Measurements from ENCODE around the gene RNF40. TPM values are rescaled to one million over a fixed set of nuclear protein-coding genes. Genes with fewer than 3 reads are reported as not detected.

RNF40 gene
- total and polyA plus RNA-seq, 7 donors = 26.8 to 49.1 (median 33.2) TPM

GRCh38 chr16:30721167-30721566 lies 41.0 kb upstream of the RNF40 start:
- intact Hi-C loops (cut with DNase I) = no loop called here
- H3K36me3 ChIP-seq (ENCODE audit: insufficient read depth in 1 of 2, low read depth in 1 of 2) = peaks cover 19 to 100% of the 10 kb centered on the region in 2 donors
- 93 to 95% (median 94%) methylated on average over 8 of the region's 8 CpGs for WGBS, 3 donors

DNA sequence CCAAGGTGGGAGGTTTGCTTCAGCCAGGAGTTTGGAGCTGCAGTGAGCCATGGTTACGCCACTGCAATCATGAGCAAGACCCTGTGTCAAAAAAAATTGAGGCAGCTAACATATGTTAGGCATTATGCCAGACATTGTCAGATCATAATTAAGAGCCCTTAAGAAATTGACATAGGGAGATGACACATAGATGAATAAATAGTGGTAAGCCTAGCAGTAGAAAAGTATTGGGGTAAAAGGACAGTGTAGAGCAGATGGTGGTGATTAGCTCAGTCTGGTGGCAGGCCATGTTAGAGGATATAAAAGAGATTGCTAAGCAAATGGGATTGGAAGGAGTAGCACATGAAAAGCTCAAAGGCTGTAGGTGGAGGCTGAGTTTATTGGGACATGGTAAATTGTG lies 40.5 kb upstream of the RNF40 start:
- H3K36me3 ChIP-seq (ENCODE audit: insufficient read depth in 1 of 2, low read depth in 1 of 2) = peaks cover 15 to 100% of the 10 kb centered on the region in 2 donors
- H3K27me3 ChIP-seq (ENCODE audit: insufficient read depth in 3 of 3, low read length in 2 of 3) = no peaks in the 10 kb centered on the region
- DNase-seq (no peak), ATAC-seq (no peak)
- TF ChIP-seq, protein P1, sequence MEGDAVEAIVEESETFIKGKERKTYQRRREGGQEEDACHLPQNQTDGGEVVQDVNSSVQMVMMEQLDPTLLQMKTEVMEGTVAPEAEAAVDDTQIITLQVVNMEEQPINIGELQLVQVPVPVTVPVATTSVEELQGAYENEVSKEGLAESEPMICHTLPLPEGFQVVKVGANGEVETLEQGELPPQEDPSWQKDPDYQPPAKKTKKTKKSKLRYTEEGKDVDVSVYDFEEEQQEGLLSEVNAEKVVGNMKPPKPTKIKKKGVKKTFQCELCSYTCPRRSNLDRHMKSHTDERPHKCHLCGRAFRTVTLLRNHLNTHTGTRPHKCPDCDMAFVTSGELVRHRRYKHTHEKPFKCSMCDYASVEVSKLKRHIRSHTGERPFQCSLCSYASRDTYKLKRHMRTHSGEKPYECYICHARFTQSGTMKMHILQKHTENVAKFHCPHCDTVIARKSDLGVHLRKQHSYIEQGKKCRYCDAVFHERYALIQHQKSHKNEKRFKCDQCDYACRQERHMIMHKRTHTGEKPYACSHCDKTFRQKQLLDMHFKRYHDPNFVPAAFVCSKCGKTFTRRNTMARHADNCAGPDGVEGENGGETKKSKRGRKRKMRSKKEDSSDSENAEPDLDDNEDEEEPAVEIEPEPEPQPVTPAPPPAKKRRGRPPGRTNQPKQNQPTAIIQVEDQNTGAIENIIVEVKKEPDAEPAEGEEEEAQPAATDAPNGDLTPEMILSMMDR (IDR thresholded peaks at IDR 0.05) = no peak
- intact Hi-C loops (cut with DNase I) = no loop called here
- H3K27ac ChIP-seq = no peak overlapping the region
- H3K9me3 ChIP-seq = no peaks in the 10 kb centered on the region
- H3K4me3 ChIP-seq = no peak overlapping the region
- WGBS, 3 donors = 96 to 100% (median 97%) methylated on average over 1 of the region's 1 CpG
- H3K4me1 ChIP-seq = no peaks in the 10 kb centered on the region

More at GRCh38 chr16:30721167-30721566, 41.0 kb upstream of the RNF40 start:
- H3K27ac ChIP-seq = no peak overlapping the region
- TF ChIP-seq, protein P1 (IDR thresholded peaks at IDR 0.05) = no peak
- no peaks in the 10 kb centered on the region for H3K4me1 ChIP-seq
- no peak overlapping the region for H3K4me3 ChIP-seq
- H3K9me3 ChIP-seq = no peaks in the 10 kb centered on the region
- no peaks in the 10 kb centered on the region for H3K27me3 ChIP-seq (ENCODE audit: insufficient read depth in 3 of 3, low read length in 2 of 3)
- DNase-seq (no peak), ATAC-seq (no peak)

DNA sequence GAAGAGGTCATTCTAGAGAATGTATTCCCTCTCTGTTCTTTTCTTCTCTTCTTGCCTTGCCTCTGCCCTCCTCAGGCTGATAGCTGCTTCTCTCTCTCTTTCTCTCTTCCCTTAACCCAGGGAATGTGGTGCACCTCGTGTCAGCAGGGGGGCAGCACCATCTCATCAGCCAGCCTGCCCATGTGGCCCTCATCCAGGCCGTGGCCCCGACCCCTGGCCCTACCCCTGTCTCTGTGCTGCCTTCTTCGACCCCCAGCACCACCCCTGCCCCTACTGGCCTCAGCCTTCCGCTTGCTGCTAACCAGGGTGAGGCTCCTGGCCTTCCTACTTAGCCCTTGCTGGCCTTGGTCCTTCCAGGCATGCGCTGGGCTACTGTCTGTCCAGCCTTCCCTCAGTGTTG lies 39.7 kb upstream of the RNF40 start:
- WGBS, 3 donors = 71 to 77% (median 74%) methylated on average over 6 of the region's 6 CpGs
- no peak for DNase-seq
- Histone ChIP-seq H3K4me3 (no peak overlapping the region), H3K36me3 (ENCODE audit: insufficient read depth in 1 of 2, low read depth in 1 of 2) (peaks cover 13 to 99% of the 10 kb centered on the region in 2 donors), H3K27me3 (ENCODE audit: insufficient read depth in 3 of 3, low read length in 2 of 3) (no peaks in the 10 kb centered on the region), H3K9me3 (no peaks in the 10 kb centered on the region), H3K27ac (no peak overlapping the region), H3K4me1 (no peaks in the 10 kb centered on the region)
- intact Hi-C loops (cut with DNase I) = no loop called here
- peak in 2 of 4 donors; percentile 15 to 31 for ATAC-seq
- TF ChIP-seq, protein P1 (IDR thresholded peaks at IDR 0.05) = no peak

- Histone ChIP-seq H3K4me3 (no peak overlapping the region), H3K36me3 (ENCODE audit: insufficient read depth in 1 of 2, low read depth in 1 of 2) (peaks cover 13 to 99% of the 10 kb centered on the region in 2 donors), H3K27me3 (ENCODE audit: insufficient read depth in 3 of 3, low read length in 2 of 3) (no peaks in the 10 kb centered on the region), H3K27ac (no peak overlapping the region), H3K9me3 (no peaks in the 10 kb centered on the region), H3K4me1 (no peaks in the 10 kb centered on the region)
- intact Hi-C loops (cut with DNase I) = no loop called here
- TF ChIP-seq, protein P1 (IDR thresholded peaks at IDR 0.05) = no peak
- DNase-seq = no peak
- WGBS, 3 donors = 80% methylated on average over 10 of the region's 10 CpGs
- no peak for ATAC-seq
These were observed 39.2 kb upstream of the RNF40 start for GRCh38 chr16:30722916-30723315.

DNA sequence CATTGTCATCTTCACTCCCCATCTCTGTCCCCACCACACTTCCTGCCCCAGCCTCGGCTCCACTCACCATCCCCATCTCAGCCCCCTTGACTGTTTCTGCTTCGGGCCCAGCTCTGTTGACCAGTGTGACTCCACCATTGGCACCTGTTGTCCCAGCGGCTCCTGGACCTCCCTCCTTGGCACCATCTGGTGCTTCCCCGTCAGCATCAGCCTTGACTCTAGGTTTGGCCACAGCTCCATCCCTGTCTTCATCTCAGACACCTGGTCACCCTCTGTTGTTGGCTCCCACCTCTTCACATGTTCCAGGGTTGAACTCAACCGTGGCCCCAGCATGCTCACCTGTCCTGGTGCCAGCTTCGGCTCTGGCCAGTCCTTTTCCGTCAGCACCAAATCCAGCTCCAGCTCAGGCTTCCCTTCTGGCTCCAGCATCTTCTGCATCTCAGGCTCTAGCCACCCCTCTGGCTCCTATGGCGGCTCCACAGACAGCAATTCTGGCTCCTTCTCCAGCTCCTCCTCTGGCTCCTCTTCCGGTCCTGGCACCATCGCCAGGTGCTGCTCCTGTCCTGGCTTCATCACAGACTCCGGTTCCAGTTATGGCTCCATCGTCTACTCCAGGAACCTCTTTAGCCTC lies 38.3 kb upstream of the RNF40 start:
- no peak for DNase-seq
- H3K4me1 ChIP-seq = no peaks in the 10 kb centered on the region
- WGBS, 3 donors = 62 to 78% (median 65%) methylated on average over 12 of the region's 12 CpGs
- no peaks in the 10 kb centered on the region for H3K9me3 ChIP-seq
- peaks cover 13 to 98% of the 10 kb centered on the region in 2 donors for H3K36me3 ChIP-seq (ENCODE audit: insufficient read depth in 1 of 2, low read depth in 1 of 2)
- TF ChIP-seq, protein P1 (IDR thresholded peaks at IDR 0.05) = no peak
- ATAC-seq = peak; percentile 17 to 32 (median 24)
- intact Hi-C loops (cut with DNase I) = loop anchor here in 1 of 2 donors (2.0 kb wide), 1 partner anchor 15 kb away; no protein-coding TSS in a partner anchor
- no peak overlapping the region for H3K27ac ChIP-seq
- H3K4me3 ChIP-seq = no peak overlapping the region
- H3K27me3 ChIP-seq (ENCODE audit: insufficient read depth in 3 of 3, low read length in 2 of 3) = no peaks in the 10 kb centered on the region
